A549 (cell line): ENCODE results near the gene MAPKAPK2.

ENCODE experiments used
- CTCF ChIP-seq: fragments of >200 bp; sonication (Bioruptor Twin); formaldehyde crosslinking; IDR thresholded peaks from 3 replicates; pipeline ENCODE4 v1.5.1; 2016
- JUN ChIP-seq, 2 experiments: fragments of >200 bp; sonication (Bioruptor Twin); formaldehyde crosslinking; IDR thresholded peaks; 2 replicates in 1 of 2; 3 replicates in 1 of 2; pipeline ENCODE4 v1.6.1; 2016 to 2017
- MAX ChIP-seq: IDR thresholded peaks from 2 replicates; pipeline ENCODE4 v1.6.1; 2012
- SREBF2 ChIP-seq: fragments of 450-650 bp; IDR thresholded peaks from 2 replicates; pipeline ENCODE4 v1.6.1; 2014; ENCODE audit warnings: mild to moderate bottlenecking, moderate library complexity

- TF ChIP-seq CTCF = no peak
- no peak for TF ChIP-seq JUN (IDR thresholded peaks at IDR 0.05)
- TF ChIP-seq MAX = no peak
- no peak for TF ChIP-seq SREBF2
These were observed 8.2 kb upstream of the MAPKAPK2 start for GRCh38 chr1:206676499-206676898.
